ENCODE measurements around the gene FITM1. TPM values are rescaled to one million over a fixed set of nuclear protein-coding genes. Genes with fewer than 3 reads are reported as not detected.

FITM1 gene
- total RNA-seq (ENCODE audit: low replicate concordance) = 0.26 and 0.53 TPM in 2 replicates
- long read RNA-seq = 0 reads

GRCh38 chr14:24130380-24130716, at the start of gene FITM1:
Gene FITM1 (plus strand): TSS chr14:24130659. CDS start chr14:24131564, 905 bp downstream.
- Mint-ChIP-seq H3K4me3 (no peak within 1 kb of the TSS), H3K27ac (no peak within 1 kb of the TSS), H3K4me1 (ENCODE audit: unreplicated experiment) (peaks cover 4% of the 10 kb centered on the region)

GRCh38 chr14:24080888-24081738, 49.3 kb upstream of the FITM1 start:
- no peak for DNase-seq (ENCODE audit: extremely low spot score, unreplicated experiment)
- H3K36me3 Mint-ChIP-seq = no peaks in the 10 kb centered on the region
- TF ChIP-seq CTCF (conservative IDR thresholded peaks at IDR 0.05) = no peak
- H3K27me3 Mint-ChIP-seq = peaks cover 50% of the 10 kb centered on the region
- H3K27ac Mint-ChIP-seq = peak overlapping the region; percentile 21
- H3K4me1 Mint-ChIP-seq (ENCODE audit: unreplicated experiment) = peaks cover 22% of the 10 kb centered on the region
- no peaks in the 10 kb centered on the region for H3K9me3 Mint-ChIP-seq
- peak overlapping the region; percentile 83 for H3K4me3 Mint-ChIP-seq

More at GRCh38 chr14:24130380-24130716, at the start of gene FITM1:
- H3K36me3 Mint-ChIP-seq = no peaks in the 10 kb centered on the region
- no peak for DNase-seq (ENCODE audit: extremely low spot score, unreplicated experiment)
- no peak for TF ChIP-seq CTCF (conservative IDR thresholded peaks at IDR 0.05)
- no peaks in the 10 kb centered on the region for H3K9me3 Mint-ChIP-seq
- H3K27me3 Mint-ChIP-seq = no peaks in the 10 kb centered on the region

GRCh38 chr14:24081739-24082211, 48.7 kb upstream of the FITM1 start:
- H3K27me3 Mint-ChIP-seq = peaks cover 50% of the 10 kb centered on the region
- peak overlapping the region; percentile 49 for H3K27ac Mint-ChIP-seq
- no peak for TF ChIP-seq CTCF (conservative IDR thresholded peaks at IDR 0.05)
- H3K36me3 Mint-ChIP-seq = no peaks in the 10 kb centered on the region
- no peak for DNase-seq (ENCODE audit: extremely low spot score, unreplicated experiment)
- H3K4me1 Mint-ChIP-seq (ENCODE audit: unreplicated experiment) = peaks cover 22% of the 10 kb centered on the region
- no peaks in the 10 kb centered on the region for H3K9me3 Mint-ChIP-seq
- H3K4me3 Mint-ChIP-seq = peak overlapping the region; percentile 86

GRCh38 chr14:24082411-24083080, 47.9 kb upstream of the FITM1 start:
- Mint-ChIP-seq H3K9me3 (no peaks in the 10 kb centered on the region), H3K4me3 (peak overlapping the region; percentile 86), H3K36me3 (no peaks in the 10 kb centered on the region), H3K4me1 (ENCODE audit: unreplicated experiment) (peaks cover 22% of the 10 kb centered on the region), H3K27me3 (peaks cover 52% of the 10 kb centered on the region), H3K27ac (peak overlapping the region; percentile 49)
- TF ChIP-seq CTCF (conservative IDR thresholded peaks at IDR 0.05) = no peak
- DNase-seq (ENCODE audit: extremely low spot score, unreplicated experiment) = no peak

- H3K27me3 Mint-ChIP-seq = peaks cover 49% of the 10 kb centered on the region
- H3K9me3 Mint-ChIP-seq = no peaks in the 10 kb centered on the region
- H3K4me3 Mint-ChIP-seq = peak overlapping the region; percentile 11
- no peaks in the 10 kb centered on the region for H3K36me3 Mint-ChIP-seq
- H3K27ac Mint-ChIP-seq = no peak overlapping the region
- DNase-seq (ENCODE audit: extremely low spot score, unreplicated experiment) = no peak
- H3K4me1 Mint-ChIP-seq (ENCODE audit: unreplicated experiment) = peaks cover 22% of the 10 kb centered on the region
- no peak for TF ChIP-seq CTCF (conservative IDR thresholded peaks at IDR 0.05)
These were observed 47.0 kb upstream of the FITM1 start for GRCh38 chr14:24083462-24083861.

Measured in type B pancreatic cell (in vitro differentiated cells).